Motor neuron (in vitro differentiated cells): ENCODE results near the gene GCC1. TPM values are rescaled to one million over a fixed set of nuclear protein-coding genes. Genes with fewer than 3 reads are reported as not detected.

ENCODE experiments used
- total RNA-seq, 8 experiments: library from RNA; unstranded; fragments of 300-600 nt; gene quantifications; 2 replicates each; pipeline versions ENCODE4 v1.2.3 to v1.2.4, GENCODE V29; 2022

GCC1 gene
- total RNA-seq, 8 experiments from 2014 or later: 11.1 to 18.5 (median 14.0) TPM

Other genes with a start within 250 kb of the GCC1 start
- 10 to 100 TPM; 13.7 to 32.1 (median 23.5) TPM for gene ZNF800, start 192.9 kb downstream of the GCC1 start, total RNA-seq
- gene ARF5, start 2.8 kb upstream of the GCC1 start, total RNA-seq: 100 to 1,000 TPM in 6 of 8 experiments, 10 to 100 TPM in 2; 64.6 to 164 (median 147) TPM
- 1 to 10 TPM in 2 of 8 experiments, under 1 TPM in 5, not detected in 1; 0.20 to 2.4 (median 0.71) TPM for gene FSCN3, start 8.1 kb upstream of the GCC1 start, total RNA-seq
- gene PAX4, start 32.5 kb upstream of the GCC1 start, total RNA-seq: under 1 TPM in 2 of 8 experiments, not detected in 6; 0.21 to 0.33 TPM
- 100 to 1,000 TPM; 125 to 296 (median 182) TPM for gene SND1, start 66.6 kb upstream of the GCC1 start, total RNA-seq